Fibroblast of skin of back (primary cell): Measurements from ENCODE around the gene BRME1.
A peak's percentile ranks its signal among the peaks of the same experiment; 100 is the strongest.
"Not testable (repeated sequence)": the region's sequence is repeated elsewhere in the genome, so short reads cannot be mapped to it uniquely, and the experiment has no call there.

Experiments
- DNase-seq: peaks from one replicate; pipeline ENCODE4 v3.0.0-alpha.2; 2013

Gene BRME1

GRCh38 chr19:13865571-13866462 lies 40.1 kb downstream of the BRME1 start:
- no peak for DNase-seq

- DNase-seq: no peak
Observed at GRCh38 chr19:13864667-13865570, 41.0 kb downstream of the BRME1 start.

GRCh38 chr19:13864046-13864666 lies 41.8 kb downstream of the BRME1 start:
- no peak for DNase-seq

GRCh38 chr19:13861714-13862531 lies 44.0 kb downstream of the BRME1 start:
- peak; percentile 96 for DNase-seq

- peak; percentile 53 for DNase-seq
Observed at GRCh38 chr19:13861392-13861713, 44.6 kb downstream of the BRME1 start.

GRCh38 chr19:13860679-13861391 lies 45.1 kb downstream of the BRME1 start:
- no peak for DNase-seq

GRCh38 chr19:13859361-13859880 lies 46.5 kb downstream of the BRME1 start:
- DNase-seq: peak; percentile 64

- DNase-seq: no peak
Observed at GRCh38 chr19:13856497-13856896, 49.4 kb downstream of the BRME1 start.

GRCh38 chr19:13852171-13852707 lies 53.7 kb downstream of the BRME1 start:
- DNase-seq: not testable (repeated sequence)

GRCh38 chr19:13851734-13852114 lies 54.2 kb downstream of the BRME1 start:
- DNase-seq: not testable (repeated sequence)

- peak; percentile 97 for DNase-seq
Observed at GRCh38 chr19:13850910-13851733, 54.8 kb downstream of the BRME1 start.

GRCh38 chr19:13849991-13850909 lies 55.7 kb downstream of the BRME1 start:
- DNase-seq: peak; percentile 81

GRCh38 chr19:13848798-13849676 lies 56.9 kb downstream of the BRME1 start:
- no peak for DNase-seq

- DNase-seq: no peak
Observed at GRCh38 chr19:13848340-13848677, 57.6 kb downstream of the BRME1 start.

- peak; percentile 95 for DNase-seq
Observed at GRCh38 chr19:13847407-13848339, 58.2 kb downstream of the BRME1 start.

- peak; percentile 95 for DNase-seq
Observed at GRCh38 chr19:13846557-13847406, 59.1 kb downstream of the BRME1 start.
